Endodermal cell (in vitro differentiated cells): Measurements from ENCODE around the gene TAB2. TPM values are rescaled to one million over a fixed set of nuclear protein-coding genes. Genes with fewer than 3 reads are reported as not detected.

Experiments
- DNase-seq: peaks from one replicate; pipeline ENCODE4 v3.0.0-alpha.2; 2017
- H3K27ac ChIP-seq: 2 replicates; pipeline ENCODE4 v1.5.1; 2013; ENCODE audit warnings: mild to moderate bottlenecking, low read depth, low read length, moderate library complexity
- H3K27me3 ChIP-seq: 2 replicates; pipeline ENCODE4 v1.6.1; 2013; ENCODE audit warnings: mild to moderate bottlenecking, low read length, moderate library complexity; ENCODE audit not compliant: insufficient read depth, control insufficient read depth, poor library complexity, severe bottlenecking
- H3K36me3 ChIP-seq: 2 replicates; pipeline ENCODE4 v1.7.0; 2013; ENCODE audit warnings: mild to moderate bottlenecking, low read length, moderate library complexity; ENCODE audit not compliant: control insufficient read depth, insufficient read depth
- H3K4me1 ChIP-seq: one replicate; pipeline ENCODE4 v1.7.0; 2013; ENCODE audit warnings: low read length; ENCODE audit not compliant: control insufficient read depth, insufficient read depth
- H3K4me3 ChIP-seq: 2 replicates; pipeline ENCODE4 v1.5.1; 2013; ENCODE audit warnings: mild to moderate bottlenecking, low read length, moderate library complexity
- H3K9ac ChIP-seq: 2 replicates; pipeline ENCODE4 v1.6.1; 2013; ENCODE audit warnings: mild to moderate bottlenecking, low read length, moderate library complexity; ENCODE audit not compliant: poor library complexity, severe bottlenecking; ENCODE audit errors: extremely low read depth
- H3K9me3 ChIP-seq: 2 replicates; pipeline ENCODE4 v1.6.1; 2013; ENCODE audit warnings: mild to moderate bottlenecking, low read length, moderate library complexity; ENCODE audit not compliant: control insufficient read depth
- H3K27ac Mint-ChIP-seq: 2 replicates; pipeline ENCODE4 v1.8.0; 2020; ENCODE audit warnings: mixed read lengths
- H3K27me3 Mint-ChIP-seq: 2 replicates; pipeline ENCODE4 v1.8.0; 2021; ENCODE audit warnings: mild to moderate bottlenecking, mixed read lengths; ENCODE audit not compliant: insufficient read depth
- H3K36me3 Mint-ChIP-seq: 2 replicates; pipeline ENCODE4 v1.8.0; 2020; ENCODE audit warnings: low read depth, mixed read lengths
- H3K4me1 Mint-ChIP-seq: 2 replicates; pipeline ENCODE4 v1.8.0; 2020; ENCODE audit warnings: mixed read lengths
- H3K4me3 Mint-ChIP-seq: 2 replicates; pipeline ENCODE4 v1.8.0; 2020; ENCODE audit warnings: mild to moderate bottlenecking, moderate library complexity, mixed read lengths
- H3K9me3 Mint-ChIP-seq: 2 replicates; pipeline ENCODE4 v1.8.0; 2020; ENCODE audit warnings: mild to moderate bottlenecking, mixed read lengths
- CTCF ChIP-seq: fragments of 200-600 bp; sonication (generic); conservative IDR thresholded peaks from 2 replicates; pipeline ENCODE4 v1.5.0; 2021; ENCODE audit warnings: antibody characterized with exemption, mild to moderate bottlenecking
- WGBS, 2 experiments: methylation state at CpG; one replicate each; pipeline versions ENCODE4 v1.1.5 to v1.1.7; 2013; ENCODE audit warnings: missing lambda C conversion rate in 2 of 2, mixed read lengths in 1 of 2; ENCODE audit not compliant: insufficient coverage in 1 of 2, insufficient read length in 1 of 2; 5-methylcytosine and 5-hydroxymethylcytosine counted together
- total RNA-seq, 2 donors: library from RNA; stranded (reverse); fragmentation: NEBNext Ultra II Directional in 1 of 2; extraction: Animal tissue kit (Norgen Biotek cat#: 25700) in 1 of 2; gene quantifications; 2 replicates in 1 of 2; 3 replicates in 1 of 2; pipeline ENCODE4 v1.2.1, GENCODE V29; 2021

Gene TAB2
- total RNA-seq, 2 donors from 2014 or later, result 51.1 to 54.8 TPM

GRCh38 chr6:149273318-149273717 is 44.2 kb upstream of the TAB2 start:
- 92 to 94% methylated on average over 3 to 4 of the region's 4 CpGs for WGBS, 2 experiments
- Histone ChIP-seq H3K27me3 (no peaks in the 10 kb centered on the region), H3K36me3 (no peaks in the 10 kb centered on the region), H3K9ac (no peak overlapping the region), H3K4me3 (no peak overlapping the region), H3K27ac (no peak overlapping the region), H3K4me1 (no peaks in the 10 kb centered on the region), H3K9me3 (peaks cover 6% of the 10 kb centered on the region)
- Mint-ChIP-seq H3K9me3 (peaks cover 4% of the 10 kb centered on the region), H3K4me1 (no peaks in the 10 kb centered on the region), H3K27ac (no peak overlapping the region), H3K27me3 (peaks cover 3% of the 10 kb centered on the region), H3K4me3 (no peak overlapping the region), H3K36me3 (no peaks in the 10 kb centered on the region)
- no peak for DNase-seq
- no peak for TF ChIP-seq CTCF

DNA sequence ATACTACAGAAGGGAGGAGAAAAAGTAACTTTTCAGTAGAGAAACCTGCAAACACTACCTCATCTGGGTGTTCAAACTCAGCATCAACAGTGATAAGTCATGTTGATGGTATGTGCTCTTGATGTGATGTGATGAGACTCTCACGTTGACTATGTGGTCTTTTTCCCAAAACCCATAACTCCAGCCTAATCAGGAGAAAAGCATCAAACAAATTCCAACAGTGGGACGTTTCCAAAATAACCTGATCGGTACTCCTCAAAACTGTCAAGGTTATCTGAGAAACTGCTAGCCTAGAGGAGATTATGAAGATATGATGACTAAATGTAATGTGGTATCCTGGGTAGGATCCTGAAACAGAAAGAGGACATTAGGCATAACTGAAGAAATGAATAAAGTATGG is 41.9 kb upstream of the TAB2 start:
- Histone ChIP-seq H3K4me1 (no peaks in the 10 kb centered on the region), H3K27ac (no peak overlapping the region), H3K9me3 (peaks cover 6% of the 10 kb centered on the region), H3K9ac (no peak overlapping the region), H3K27me3 (no peaks in the 10 kb centered on the region), H3K36me3 (no peaks in the 10 kb centered on the region), H3K4me3 (no peak overlapping the region)
- H3K27ac Mint-ChIP-seq, result no peak overlapping the region
- TF ChIP-seq CTCF, result no peak
- H3K9me3 Mint-ChIP-seq, result peaks cover 4% of the 10 kb centered on the region
- peaks cover 8% of the 10 kb centered on the region for H3K27me3 Mint-ChIP-seq
- 98 to 100% methylated on average over 2 to 3 of the region's 3 CpGs for WGBS, 2 experiments
- no peaks in the 10 kb centered on the region for H3K4me1 Mint-ChIP-seq
- H3K4me3 Mint-ChIP-seq, result no peak overlapping the region
- no peak for DNase-seq
- no peaks in the 10 kb centered on the region for H3K36me3 Mint-ChIP-seq

DNA sequence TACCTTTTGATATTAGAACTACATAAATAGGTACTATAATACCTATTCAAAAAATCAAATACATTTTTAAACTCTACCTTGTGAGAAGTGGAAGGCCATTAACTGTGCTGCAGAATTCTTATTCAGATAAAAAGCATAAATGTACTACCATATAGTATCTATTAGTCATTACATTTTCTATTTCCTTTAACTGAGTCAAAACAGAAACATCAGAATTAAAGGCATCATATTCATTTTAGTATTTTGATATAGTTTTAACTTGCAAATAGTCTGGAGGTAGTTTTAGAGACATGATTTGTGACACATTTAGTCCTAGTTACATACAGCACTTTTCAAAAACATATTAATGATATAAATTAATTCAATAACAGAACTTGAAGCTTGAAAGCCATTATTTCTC is 39.9 kb upstream of the TAB2 start:
- Histone ChIP-seq H3K27me3 (no peaks in the 10 kb centered on the region), H3K9me3 (no peaks in the 10 kb centered on the region), H3K9ac (no peak overlapping the region), H3K27ac (no peak overlapping the region), H3K4me3 (no peak overlapping the region), H3K4me1 (no peaks in the 10 kb centered on the region), H3K36me3 (no peaks in the 10 kb centered on the region)
- H3K9me3 Mint-ChIP-seq, result no peaks in the 10 kb centered on the region
- no peak for DNase-seq
- H3K27ac Mint-ChIP-seq, result no peak overlapping the region
- no peaks in the 10 kb centered on the region for H3K36me3 Mint-ChIP-seq
- H3K27me3 Mint-ChIP-seq, result peaks cover 5% of the 10 kb centered on the region
- H3K4me3 Mint-ChIP-seq, result no peak overlapping the region
- H3K4me1 Mint-ChIP-seq, result no peaks in the 10 kb centered on the region
- no peak for TF ChIP-seq CTCF
